ENCODE data around the gene FBF1. TPM values are rescaled to one million over a fixed set of nuclear protein-coding genes. Genes with fewer than 3 reads are reported as not detected.
"Not testable (repeated sequence)": the region's sequence is repeated elsewhere in the genome, so short reads cannot be mapped to it uniquely, and the experiment has no call there.

FBF1 gene
- total RNA-seq, 1 experiment from 2014 or later = 17.9 TPM

DNA sequence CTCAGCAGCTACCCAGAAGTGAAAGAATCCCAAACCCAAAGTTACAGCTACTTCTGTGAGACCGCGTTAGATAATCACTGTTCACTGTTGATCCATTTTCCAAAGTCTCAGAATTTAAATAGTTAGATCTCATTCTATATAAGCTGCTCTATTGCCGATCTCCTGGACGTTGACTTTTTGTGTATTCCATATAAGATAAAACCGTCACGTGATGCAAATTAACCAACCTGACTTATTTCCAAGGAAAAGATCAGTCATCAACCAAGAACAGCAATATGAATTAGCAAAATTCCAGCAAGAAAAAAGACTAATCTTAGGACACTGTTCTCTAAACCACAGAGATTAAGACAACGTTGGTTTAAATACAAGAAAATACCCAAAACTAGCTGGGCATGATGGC, 29.8 kb upstream of the FBF1 start:
- no peak for DNase-seq
- H3K27me3 ChIP-seq (ENCODE audit: control insufficient read depth, insufficient read depth, low read length) = no peaks in the 10 kb centered on the region
- H3K4me3 ChIP-seq (ENCODE audit: insufficient read depth, low read depth, low read length) = no peak overlapping the region
- no peaks in the 10 kb centered on the region; the same call in none of the 2 replicates for H3K36me3 ChIP-seq (replicated peaks; ENCODE audit: control insufficient read depth, insufficient read depth, low read length)

DNA sequence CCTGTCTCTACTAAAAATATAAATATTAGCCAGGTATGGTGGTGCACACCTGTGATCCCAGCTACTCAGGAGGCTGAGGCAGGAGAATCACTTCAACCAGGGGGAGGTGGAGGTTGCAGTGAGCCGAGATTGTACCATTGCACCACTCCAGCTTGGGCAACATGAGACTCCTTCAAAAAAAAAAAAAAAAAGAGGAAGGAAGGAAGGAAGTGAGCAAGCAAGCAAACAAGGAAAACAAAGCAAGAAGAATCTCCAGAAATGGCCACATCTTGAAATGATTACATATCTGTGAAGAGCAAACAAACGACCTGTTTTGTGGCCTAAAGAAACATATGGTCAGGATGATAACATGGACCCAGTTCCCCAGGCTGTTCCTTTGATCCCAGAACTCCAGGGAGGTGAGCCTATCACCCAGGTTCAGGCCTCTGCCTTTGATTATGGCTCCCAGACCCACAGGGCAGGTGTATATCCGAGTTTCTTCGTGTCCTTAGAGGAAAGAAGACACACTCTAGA, 29.2 kb upstream of the FBF1 start:
- H3K36me3 ChIP-seq (replicated peaks; ENCODE audit: control insufficient read depth, insufficient read depth, low read length) = no peaks in the 10 kb centered on the region; the same call in none of the 2 replicates
- DNase-seq = no peak
- no peak overlapping the region for H3K4me3 ChIP-seq (ENCODE audit: insufficient read depth, low read depth, low read length)
- no peaks in the 10 kb centered on the region for H3K27me3 ChIP-seq (ENCODE audit: control insufficient read depth, insufficient read depth, low read length)

DNA sequence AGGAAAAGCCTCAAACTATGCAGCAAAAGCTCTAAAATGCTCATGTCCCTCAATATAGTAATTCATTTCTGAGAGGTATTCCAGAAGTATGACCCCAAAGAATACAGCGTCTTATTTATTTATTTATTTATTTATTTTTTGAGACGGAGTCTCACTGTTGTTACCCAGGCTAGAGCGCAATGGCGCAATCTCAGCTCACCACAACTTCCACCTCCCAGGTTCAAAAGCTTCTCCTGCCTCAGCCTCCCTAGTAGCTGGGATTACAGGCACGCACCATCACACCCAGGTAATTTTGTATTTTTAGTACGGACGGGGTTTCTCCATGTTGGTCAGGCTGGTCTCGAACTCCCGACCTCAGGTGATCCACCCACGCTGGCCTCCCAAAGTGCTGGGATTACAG, 28.2 kb upstream of the FBF1 start:
- DNase-seq; H3K4me3 ChIP-seq (ENCODE audit: insufficient read depth, low read depth, low read length); H3K27me3 ChIP-seq (ENCODE audit: control insufficient read depth, insufficient read depth, low read length); H3K36me3 ChIP-seq (replicated peaks; ENCODE audit: control insufficient read depth, insufficient read depth, low read length): not testable (repeated sequence)

DNA sequence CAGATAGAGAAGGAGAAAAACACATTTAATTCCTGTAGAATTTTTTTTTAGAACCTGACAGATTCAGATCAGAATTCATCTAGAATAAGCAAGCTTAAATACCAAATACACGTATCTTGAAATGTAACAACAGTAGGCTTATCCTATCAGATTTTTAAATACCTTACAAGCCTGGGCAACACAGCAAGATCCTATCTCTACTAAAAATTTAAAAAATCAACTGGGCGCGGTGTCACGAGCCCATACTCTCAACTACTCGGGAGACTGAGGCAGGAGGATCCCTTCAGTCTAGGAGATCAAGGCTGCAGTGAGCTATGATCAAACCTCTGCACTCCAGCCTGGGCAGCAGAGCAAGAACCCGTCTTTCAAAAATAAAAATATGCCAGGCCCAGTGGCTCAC, 24.6 kb upstream of the FBF1 start:
- DNase-seq = no peak
- no peaks in the 10 kb centered on the region for H3K27me3 ChIP-seq (ENCODE audit: control insufficient read depth, insufficient read depth, low read length)
- no peaks in the 10 kb centered on the region; the same call in 1 of the 2 replicates for H3K36me3 ChIP-seq (replicated peaks; ENCODE audit: control insufficient read depth, insufficient read depth, low read length)

DNA sequence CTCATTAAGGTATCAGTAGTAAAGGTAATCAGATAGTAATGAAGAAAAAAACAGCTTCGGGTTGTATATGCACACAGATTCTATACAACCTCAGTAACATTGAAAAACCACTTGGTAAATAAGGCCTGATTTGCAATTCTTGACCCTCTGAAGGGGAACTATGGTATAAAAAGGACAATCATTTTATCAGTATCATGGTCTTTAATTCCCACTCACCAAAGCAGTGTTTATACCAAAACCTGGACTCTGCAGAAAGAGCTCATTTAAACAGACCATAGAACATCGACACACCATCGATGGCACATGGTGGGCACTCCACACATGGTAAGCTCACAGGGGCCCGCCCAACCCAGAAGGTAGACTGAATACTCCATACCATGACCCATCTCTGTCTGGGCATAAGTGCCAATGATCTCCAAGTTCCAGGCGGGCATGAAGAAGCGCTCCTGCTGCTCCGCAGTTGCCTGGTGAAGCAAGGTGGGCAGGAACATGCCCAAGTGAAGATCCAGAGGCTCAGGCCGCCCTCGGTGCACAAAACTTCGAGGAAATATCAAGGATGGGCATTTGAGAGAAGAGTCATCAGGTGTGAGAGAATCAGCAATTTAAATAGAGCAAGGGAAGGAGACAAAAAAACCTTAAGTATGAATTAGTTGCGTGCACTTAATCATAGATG, 19.1 kb upstream of the FBF1 start:
- H3K36me3 ChIP-seq (replicated peaks; ENCODE audit: control insufficient read depth, insufficient read depth, low read length) = peaks cover 4% of the 10 kb centered on the region
- no peak overlapping the region for H3K4me3 ChIP-seq (ENCODE audit: insufficient read depth, low read depth, low read length)

More for the DNA sequence above, 24.6 kb upstream of the FBF1 start:
- no peak overlapping the region for H3K4me3 ChIP-seq (ENCODE audit: insufficient read depth, low read depth, low read length)

DNA sequence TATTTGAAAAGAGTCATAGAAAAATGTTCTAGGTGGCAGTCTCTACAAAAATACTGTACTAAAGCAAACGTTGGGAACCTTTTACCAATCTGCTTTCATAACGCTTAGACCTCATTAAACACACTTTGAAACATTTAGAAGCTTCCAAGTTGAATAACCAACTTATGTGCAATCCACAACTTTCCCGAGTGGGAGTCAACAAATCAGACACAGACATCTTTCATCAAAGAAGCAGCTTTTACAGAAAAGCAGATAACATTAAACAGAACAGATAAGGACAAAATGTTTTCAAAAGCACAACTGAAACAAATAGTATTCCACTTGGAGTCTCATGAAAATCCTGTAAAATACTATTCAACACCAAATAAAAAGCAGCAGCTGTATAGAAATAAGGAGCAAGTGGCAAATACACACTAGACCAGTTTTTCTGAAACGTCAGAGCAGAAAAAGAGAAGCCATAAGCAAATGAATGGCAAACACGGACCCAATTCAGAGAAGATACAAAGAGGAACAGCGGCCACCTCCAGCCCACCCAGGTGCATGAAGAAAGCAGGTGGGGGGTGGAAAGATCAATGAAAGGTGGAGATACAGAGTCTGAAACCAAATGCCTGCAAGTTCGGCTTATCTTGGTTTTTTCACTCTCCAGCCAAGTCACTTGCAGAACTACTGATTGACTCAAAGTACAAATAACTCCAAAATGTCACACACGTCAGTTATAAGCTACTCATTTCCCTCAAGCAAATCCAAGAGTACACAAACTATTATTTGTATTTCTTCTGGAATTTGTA, 18.4 kb upstream of the FBF1 start:
- H3K4me3 ChIP-seq (ENCODE audit: insufficient read depth, low read depth, low read length) = no peak overlapping the region
- no peaks in the 10 kb centered on the region for H3K27me3 ChIP-seq (ENCODE audit: control insufficient read depth, insufficient read depth, low read length)
- peak; percentile 78 for DNase-seq
- H3K36me3 ChIP-seq (replicated peaks; ENCODE audit: control insufficient read depth, insufficient read depth, low read length) = peaks cover 4% of the 10 kb centered on the region

More for the DNA sequence above, 19.1 kb upstream of the FBF1 start:
- H3K27me3 ChIP-seq (ENCODE audit: control insufficient read depth, insufficient read depth, low read length) = no peaks in the 10 kb centered on the region
- no peak for DNase-seq

DNA sequence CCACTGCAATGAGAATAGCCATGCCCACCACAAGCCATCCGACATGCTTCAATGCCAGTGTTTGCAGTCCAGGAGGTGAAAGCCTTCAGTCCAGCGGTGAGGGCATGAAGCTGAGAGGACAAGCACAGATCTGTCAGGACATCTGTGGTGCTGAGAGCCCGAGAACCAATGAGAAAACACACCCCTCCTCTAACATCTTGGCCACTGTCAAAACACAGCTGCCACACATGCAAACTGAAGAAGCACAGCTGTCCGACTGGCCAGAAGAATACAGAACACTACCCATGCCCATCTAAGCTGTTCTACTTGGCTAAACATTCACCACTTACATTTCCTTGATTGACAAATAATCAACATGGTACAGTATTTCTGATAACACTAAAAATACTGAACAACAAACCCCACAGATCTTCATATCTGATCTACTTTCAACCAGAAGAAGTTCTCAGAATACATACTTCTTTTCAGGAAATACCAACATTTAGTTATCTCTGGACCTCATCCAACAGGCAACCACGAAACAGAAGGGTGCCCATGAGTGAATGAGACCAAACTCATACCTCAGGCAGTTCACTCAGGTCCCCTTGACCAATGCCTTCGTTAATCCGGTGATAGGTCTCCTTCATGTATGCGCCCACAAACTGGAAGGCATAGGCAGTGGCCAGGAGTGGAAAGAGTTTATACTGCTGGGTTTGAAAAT, 10.2 kb upstream of the FBF1 start:
- Histone ChIP-seq H3K4me3 (ENCODE audit: insufficient read depth, low read depth, low read length) (no peak overlapping the region), H3K36me3 (replicated peaks; ENCODE audit: control insufficient read depth, insufficient read depth, low read length) (peaks cover 32% of the 10 kb centered on the region), H3K27me3 (ENCODE audit: control insufficient read depth, insufficient read depth, low read length) (no peaks in the 10 kb centered on the region)
- DNase-seq = no peak

DNA sequence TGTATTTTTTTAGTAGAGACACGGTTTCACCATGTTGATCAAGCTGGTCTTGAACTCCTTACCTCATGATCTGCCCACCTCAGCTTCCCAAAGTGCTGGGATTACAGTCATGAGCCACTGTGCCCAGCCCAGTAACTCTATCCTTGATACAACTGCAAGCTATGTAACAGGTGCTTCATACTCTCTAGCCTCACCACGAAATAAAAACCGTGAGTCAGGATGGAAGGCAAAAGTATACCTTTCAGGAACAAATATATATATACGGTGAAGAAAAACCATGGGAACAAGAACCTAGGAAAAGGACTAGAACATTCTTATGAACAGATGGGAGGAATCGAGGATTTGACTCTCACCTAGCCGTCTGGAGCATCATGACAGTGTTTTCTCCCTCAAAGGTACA, 9.6 kb upstream of the FBF1 start:
- DNase-seq = no peak
- Histone ChIP-seq H3K27me3 (ENCODE audit: control insufficient read depth, insufficient read depth, low read length) (no peaks in the 10 kb centered on the region), H3K4me3 (ENCODE audit: insufficient read depth, low read depth, low read length) (no peak overlapping the region), H3K36me3 (replicated peaks; ENCODE audit: control insufficient read depth, insufficient read depth, low read length) (peaks cover 31% of the 10 kb centered on the region)

DNA sequence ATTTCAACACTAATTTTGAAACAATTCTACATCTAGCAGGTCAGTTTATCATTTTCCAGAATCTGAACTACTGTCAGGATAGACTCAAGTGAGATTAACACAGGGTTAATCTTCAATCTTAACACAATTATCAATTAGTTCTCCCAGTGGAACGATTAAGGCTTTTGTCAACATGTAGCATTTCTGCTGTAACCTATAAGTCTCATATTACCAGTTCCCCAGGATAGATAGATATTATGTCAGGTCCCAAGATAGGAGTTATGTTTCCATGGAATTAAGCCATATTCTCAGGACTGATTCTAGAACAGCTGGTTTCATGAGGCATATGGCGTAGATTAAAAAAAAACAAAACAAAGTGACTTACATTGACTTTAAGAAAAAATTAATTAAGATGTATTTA, 4.4 kb upstream of the FBF1 start:
- Histone ChIP-seq H3K27me3 (ENCODE audit: control insufficient read depth, insufficient read depth, low read length) (no peaks in the 10 kb centered on the region), H3K36me3 (replicated peaks; ENCODE audit: control insufficient read depth, insufficient read depth, low read length) (peaks cover 12% of the 10 kb centered on the region), H3K4me3 (ENCODE audit: insufficient read depth, low read depth, low read length) (no peak overlapping the region)
- DNase-seq = no peak

DNA sequence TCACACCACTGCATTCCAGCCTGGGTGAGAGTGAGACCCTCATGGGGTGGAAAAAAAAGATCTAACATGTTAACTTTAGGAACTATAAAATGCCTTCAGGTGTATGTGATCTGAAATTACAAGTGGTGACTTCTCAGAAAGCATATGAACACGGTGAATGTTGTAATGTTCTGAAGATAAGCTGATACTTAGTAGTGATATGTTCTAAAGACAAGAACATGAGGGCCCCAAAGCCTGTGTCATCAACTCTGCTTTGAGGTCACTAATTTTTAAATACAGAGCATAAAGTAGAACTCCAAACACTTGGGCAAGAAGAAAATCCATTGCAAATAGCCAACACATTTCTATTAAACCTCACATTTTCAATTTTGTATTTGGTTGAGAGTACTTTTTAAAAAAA, 2.6 kb upstream of the FBF1 start:
- Histone ChIP-seq H3K4me3 (ENCODE audit: insufficient read depth, low read depth, low read length) (no peak overlapping the region), H3K36me3 (replicated peaks; ENCODE audit: control insufficient read depth, insufficient read depth, low read length) (peaks cover 5% of the 10 kb centered on the region), H3K27me3 (ENCODE audit: control insufficient read depth, insufficient read depth, low read length) (no peaks in the 10 kb centered on the region)
- DNase-seq = no peak

DNA sequence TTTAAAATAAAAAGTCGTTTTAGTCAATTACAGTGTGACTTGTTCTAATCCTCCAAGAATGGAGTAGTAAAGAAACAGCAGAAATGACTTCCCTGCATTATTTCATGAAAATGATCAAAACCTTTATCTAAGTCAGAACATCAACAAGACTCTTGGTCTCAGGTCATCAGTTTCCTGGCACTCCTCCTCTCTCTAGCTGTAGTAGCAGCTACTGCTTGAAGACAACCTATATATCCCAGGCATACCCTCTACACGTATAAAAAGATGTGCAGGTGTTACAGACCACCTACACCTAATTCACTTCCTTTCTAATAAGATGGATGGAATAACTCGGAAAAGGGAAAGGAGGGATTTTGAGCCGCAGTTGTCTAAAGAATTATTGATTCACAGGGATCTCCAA, 1.6 kb upstream of the FBF1 start:
- Histone ChIP-seq H3K4me3 (ENCODE audit: insufficient read depth, low read depth, low read length) (no peak overlapping the region), H3K27me3 (ENCODE audit: control insufficient read depth, insufficient read depth, low read length) (no peaks in the 10 kb centered on the region), H3K36me3 (replicated peaks; ENCODE audit: control insufficient read depth, insufficient read depth, low read length) (no peaks in the 10 kb centered on the region; the same call in 1 of the 2 replicates)
- DNase-seq = no peak

DNA sequence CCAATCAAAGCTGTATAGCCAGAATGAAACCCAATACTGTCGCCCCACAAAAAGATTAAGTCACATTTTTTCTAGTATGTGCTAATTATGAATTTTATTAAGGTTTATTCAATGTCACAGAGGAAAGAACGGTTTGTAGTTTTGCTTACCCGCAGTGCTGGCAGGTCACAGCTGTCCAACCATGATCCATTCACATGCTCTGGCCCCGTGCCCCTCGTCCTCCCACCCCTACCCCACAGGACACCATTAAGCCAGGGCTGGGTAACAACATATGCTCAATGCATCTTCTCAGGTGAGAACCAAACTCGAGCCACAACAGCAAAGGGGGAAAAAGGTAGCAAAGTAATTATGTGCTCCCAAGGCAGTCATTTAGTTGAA, 589 bp upstream of the FBF1 start:
- no peaks in the 10 kb centered on the region for H3K27me3 ChIP-seq (ENCODE audit: control insufficient read depth, insufficient read depth, low read length)
- DNase-seq = no peak
- H3K36me3 ChIP-seq (replicated peaks; ENCODE audit: control insufficient read depth, insufficient read depth, low read length) = no peaks in the 10 kb centered on the region; the same call in 1 of the 2 replicates
- H3K4me3 ChIP-seq (ENCODE audit: insufficient read depth, low read depth, low read length) = no peak overlapping the region

DNA sequence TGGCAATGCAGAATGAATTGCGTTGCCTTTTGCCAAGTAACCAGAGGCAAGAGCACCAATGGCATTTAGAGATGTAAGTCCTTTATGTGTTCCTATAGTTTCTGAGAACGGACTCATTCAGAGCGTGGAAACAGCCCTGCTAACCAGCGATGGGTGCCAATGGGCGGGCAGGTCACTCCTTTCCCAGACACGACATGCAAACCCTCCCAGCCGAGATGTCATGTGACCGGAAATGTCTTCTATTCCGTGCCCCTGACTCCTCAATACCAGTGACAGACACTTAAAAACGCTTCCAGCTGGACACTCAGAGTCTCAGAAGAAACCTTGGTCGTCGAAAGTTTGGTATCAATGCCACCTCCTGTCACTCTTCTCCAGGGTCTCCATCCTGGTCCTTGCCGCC, 3.2 kb downstream of the FBF1 start:
- DNase-seq = no peak
- Histone ChIP-seq H3K27me3 (ENCODE audit: control insufficient read depth, insufficient read depth, low read length) (no peaks in the 10 kb centered on the region), H3K4me3 (ENCODE audit: insufficient read depth, low read depth, low read length) (no peak overlapping the region), H3K36me3 (replicated peaks; ENCODE audit: control insufficient read depth, insufficient read depth, low read length) (no peaks in the 10 kb centered on the region)

DNA sequence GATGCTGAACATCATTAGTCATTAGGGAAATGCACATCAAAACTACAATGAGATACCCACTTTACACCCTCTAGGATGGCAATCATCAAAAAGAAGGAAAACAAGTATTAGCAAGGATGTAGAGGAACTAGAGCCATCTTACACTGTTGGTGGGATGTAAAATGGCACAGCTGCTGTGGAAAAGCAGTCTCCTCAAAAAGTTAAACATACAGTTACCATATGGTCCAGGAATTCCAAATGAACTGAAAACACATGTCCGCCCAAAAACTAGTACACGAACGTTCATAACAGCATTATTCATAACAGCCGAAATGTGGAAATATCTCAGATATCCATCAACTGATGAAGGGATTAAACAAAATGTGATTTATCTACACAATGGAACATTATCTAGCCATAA, 7.0 kb downstream of the FBF1 start:
- DNase-seq = no peak

DNA sequence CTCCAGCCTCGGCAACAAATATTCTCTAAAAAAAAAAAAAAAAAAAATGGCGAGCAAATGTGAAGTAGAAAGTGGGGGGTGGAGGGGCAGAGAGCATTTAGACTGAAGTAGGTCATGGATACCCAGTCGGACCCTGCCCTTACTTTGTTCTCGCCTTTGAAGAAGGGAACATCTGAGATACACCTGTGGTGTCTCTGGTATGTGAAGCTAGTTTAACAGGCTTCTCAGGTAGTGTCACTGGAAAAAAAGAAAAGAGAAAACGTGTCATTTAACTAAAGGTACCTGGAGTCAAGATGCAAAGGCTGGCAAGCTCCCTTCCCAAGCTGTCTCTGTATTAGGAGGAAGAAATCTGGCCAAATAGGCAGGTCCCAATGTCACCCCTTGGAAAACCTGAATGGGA, 8.0 kb downstream of the FBF1 start:
- H3K27me3 ChIP-seq (ENCODE audit: control insufficient read depth, insufficient read depth, low read length) = no peaks in the 10 kb centered on the region
- DNase-seq = no peak
- H3K4me3 ChIP-seq (ENCODE audit: insufficient read depth, low read depth, low read length) = no peak overlapping the region
- H3K36me3 ChIP-seq (replicated peaks; ENCODE audit: control insufficient read depth, insufficient read depth, low read length) = no peaks in the 10 kb centered on the region; the same call in 1 of the 2 replicates

More for the DNA sequence above, 7.0 kb downstream of the FBF1 start:
- no peak overlapping the region for H3K4me3 ChIP-seq (ENCODE audit: insufficient read depth, low read depth, low read length)
- H3K36me3 ChIP-seq (replicated peaks; ENCODE audit: control insufficient read depth, insufficient read depth, low read length) = no peaks in the 10 kb centered on the region; the same call in 1 of the 2 replicates
- H3K27me3 ChIP-seq (ENCODE audit: control insufficient read depth, insufficient read depth, low read length) = no peaks in the 10 kb centered on the region

Measured in H7 (cell line).